C4-2B (cell line): Measurements from ENCODE around the gene ACAN.

Experiments used
- H3K27ac ChIP-seq: fragments of 450-650 bp; 2 replicates; pipeline ENCODE4 v1.5.1; 2017
- CTCF ChIP-seq: fragments of 450-650 bp; conservative IDR thresholded peaks from 2 replicates; pipeline ENCODE4 v1.5.1; 2017; ENCODE audit warnings: mild to moderate bottlenecking
- ZFX ChIP-seq: fragments of 450-650 bp; IDR thresholded peaks from 2 replicates; pipeline ENCODE4 v1.6.1; 2017

ACAN gene

DNA sequence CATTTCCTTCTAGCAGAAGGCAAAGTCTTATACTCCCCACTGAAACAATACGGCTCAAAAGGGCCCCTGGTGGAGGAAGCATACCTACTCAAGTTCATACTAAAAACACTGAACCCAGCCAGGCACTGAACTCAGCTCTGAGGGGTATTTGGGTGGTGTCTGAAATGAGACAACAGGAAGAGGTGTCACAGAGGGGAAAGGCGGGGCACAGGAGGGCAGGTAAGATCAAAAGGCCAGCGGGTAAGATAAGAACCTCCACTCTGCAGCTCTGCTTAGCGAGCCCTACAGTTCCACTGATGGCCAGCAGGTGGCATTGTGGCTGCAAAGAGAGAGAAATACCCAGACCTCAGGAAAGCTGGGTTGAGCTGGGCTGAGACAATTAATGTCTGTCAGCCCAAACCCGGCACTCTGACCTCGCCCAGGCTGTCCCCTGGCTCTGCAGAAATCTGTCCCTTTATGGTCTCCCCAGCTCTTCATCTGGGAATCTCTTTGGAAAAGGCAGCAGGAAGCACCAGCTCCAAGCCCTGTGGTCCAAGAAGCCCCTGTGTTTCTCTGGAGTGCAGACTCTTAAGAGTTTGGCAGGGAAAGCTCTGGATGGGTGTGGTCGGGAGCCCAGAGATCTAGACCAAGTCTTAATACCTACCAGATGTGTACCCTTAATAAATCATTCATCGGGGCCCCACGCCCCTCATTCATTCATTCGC, 101.5 kb downstream of the ACAN start:
- TF ChIP-seq ZFX (no peak), CTCF (peak; percentile 98)
- H3K27ac ChIP-seq = no peak overlapping the region

DNA sequence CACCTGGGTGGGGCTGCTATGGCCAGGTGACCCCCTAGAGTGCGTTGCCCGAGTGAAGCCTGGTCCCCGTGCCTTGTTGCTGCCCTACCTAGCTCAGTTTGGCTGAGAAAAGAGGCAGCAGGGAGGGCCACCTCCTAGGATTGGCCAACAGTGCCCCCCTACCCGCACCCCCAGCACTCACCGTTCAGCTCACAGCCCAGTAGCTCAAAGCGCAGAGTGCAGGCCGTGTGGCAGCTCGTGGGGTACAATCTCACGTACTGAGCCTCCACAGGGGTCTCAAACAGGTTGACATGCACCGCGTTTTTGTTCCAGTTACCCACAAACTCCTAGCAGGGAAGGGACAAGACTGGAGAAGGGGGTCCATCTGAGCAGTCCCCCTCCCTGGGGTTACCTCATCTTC, 102.3 kb downstream of the ACAN start:
- H3K27ac ChIP-seq = no peak overlapping the region; the same call in 1 of the 2 replicates
- no peak for TF ChIP-seq ZFX
- TF ChIP-seq CTCF = no peak

GRCh38 chr15:88906130-88906529, 102.9 kb downstream of the ACAN start:
- TF ChIP-seq CTCF (no peak), ZFX (no peak)
- no peak overlapping the region for H3K27ac ChIP-seq

DNA sequence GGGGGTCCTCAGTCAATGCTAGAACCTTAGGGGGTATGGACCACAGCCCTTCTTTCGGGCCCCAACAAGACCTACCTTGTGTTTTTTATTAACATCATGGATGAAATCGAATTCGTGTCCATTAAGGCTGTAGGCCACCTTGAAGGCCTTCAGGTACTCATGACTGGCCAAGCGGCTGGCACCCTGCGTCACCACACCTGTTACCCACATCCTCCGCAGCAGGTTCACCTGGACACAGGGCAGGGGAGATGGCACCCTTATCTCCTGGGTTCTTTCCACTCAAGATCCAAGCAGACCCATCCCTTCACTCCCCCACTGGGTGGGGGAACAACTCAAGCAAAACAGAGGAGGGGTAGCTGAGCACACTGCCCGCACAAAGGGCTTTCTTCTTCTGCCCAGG, 103.3 kb downstream of the ACAN start:
- no peak for TF ChIP-seq ZFX
- TF ChIP-seq CTCF = no peak
- H3K27ac ChIP-seq = no peak overlapping the region

DNA sequence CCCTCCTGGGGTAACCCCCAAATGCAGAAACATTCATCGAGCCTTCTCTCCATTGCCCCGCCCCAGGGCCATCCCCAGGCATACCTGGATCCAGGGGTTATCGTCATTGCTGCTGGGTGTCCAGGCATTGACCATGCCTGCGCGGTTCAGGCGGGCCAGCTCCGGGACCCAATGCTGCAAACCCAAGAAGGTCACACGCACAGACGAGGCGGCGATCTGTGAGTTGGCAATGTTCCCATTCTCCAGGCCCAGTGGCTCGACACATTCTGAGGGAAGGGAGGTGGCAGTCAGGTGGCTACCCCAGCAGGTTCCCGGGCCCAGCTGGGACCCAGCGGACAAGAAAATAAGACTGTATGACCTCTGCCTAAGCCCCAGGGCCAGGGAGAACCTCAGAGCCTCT, 103.9 kb downstream of the ACAN start:
- TF ChIP-seq CTCF (no peak), ZFX (no peak)
- no peak overlapping the region for H3K27ac ChIP-seq

GRCh38 chr15:88908123-88908522, 104.9 kb downstream of the ACAN start:
- TF ChIP-seq CTCF (no peak), ZFX (no peak)
- H3K27ac ChIP-seq = no peak overlapping the region

GRCh38 chr15:88908697-88909621, 105.7 kb downstream of the ACAN start:
- H3K27ac ChIP-seq = no peak overlapping the region
- TF ChIP-seq ZFX (no peak), CTCF (no peak)
